Epidermal melanocyte (primary cell): ENCODE data around the gene ZNF407.

ENCODE experiments used
- DNase-seq: peaks from one replicate; pipeline ENCODE4 v3.0.0; 2011; ENCODE audit warnings: low spot score; ENCODE audit not compliant: insufficient read length

Gene ZNF407

DNA sequence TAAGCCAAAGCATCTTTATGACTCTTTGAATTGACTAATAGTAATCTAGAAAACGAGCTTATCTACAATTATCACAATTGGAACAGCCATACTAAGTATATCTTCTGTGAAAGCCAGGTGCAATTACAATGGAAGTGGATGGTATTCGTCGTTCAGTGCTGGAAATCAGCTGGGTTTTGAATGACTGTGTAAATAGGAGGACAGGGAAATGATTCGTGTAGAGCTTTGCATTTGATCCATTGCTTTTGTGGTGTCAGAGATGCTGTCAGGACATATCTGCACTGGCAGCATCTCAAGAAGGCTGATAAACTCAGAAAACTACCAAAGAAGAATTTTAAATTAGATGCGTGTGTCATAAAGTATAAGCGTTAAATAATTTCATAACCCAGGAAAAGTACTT lies 187.1 kb downstream of the ZNF407 start:
- no peak for DNase-seq

DNA sequence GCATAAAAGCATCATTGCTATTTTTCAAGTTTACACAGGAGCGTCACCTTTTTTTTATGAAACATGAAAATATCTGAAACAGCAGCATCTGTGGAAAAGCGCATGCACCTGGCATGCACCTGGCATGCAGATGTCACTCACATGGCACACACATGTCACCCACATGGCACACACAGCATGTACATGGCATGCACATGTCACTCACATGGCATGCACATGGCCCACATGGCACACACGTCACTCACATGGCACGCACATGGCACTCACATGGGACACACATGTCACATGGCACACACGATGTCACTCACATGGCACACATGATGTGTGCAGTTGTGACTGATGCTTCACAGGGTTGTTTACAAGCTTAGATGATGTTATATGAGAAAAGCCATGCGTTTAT lies 188.0 kb downstream of the ZNF407 start:
- no peak for DNase-seq

DNA sequence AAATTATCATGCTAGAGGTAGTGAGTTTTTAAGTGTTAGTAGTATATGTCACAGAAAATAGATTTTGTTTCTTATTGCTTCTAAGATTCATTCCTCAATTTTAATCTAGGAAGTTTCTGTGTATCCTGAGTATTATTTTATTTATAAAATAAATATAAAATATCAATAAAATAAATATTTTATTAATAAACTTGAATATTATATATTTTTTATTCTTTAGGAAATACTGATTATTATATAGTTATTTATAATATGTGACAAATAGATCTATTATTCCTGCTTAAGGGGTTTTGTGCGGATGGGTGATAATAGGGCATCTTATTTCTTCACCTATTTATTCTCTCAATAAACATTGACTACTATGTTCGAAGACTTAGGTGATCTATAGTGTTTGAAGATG lies 191.0 kb downstream of the ZNF407 start:
- no peak for DNase-seq

DNA sequence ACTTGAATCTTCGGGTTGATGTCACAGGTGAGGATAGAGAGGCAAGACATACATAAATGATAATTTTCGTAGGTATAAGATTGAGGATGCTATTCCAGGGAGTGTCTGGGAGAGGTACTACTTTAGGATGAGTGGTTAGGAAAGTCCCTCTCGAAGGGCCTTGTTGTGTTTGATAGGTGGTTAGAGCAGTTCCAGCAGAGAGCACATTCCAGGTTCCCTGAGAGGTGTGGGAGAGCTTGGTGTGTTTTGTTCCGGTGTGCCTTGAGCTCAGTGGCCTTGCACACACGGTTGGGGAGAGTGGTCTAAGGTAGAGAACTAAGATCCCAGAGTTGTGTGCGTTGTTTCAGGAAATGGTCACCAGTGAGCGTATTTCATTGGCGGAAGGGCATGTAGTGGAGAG lies 191.4 kb downstream of the ZNF407 start:
- no peak for DNase-seq

DNA sequence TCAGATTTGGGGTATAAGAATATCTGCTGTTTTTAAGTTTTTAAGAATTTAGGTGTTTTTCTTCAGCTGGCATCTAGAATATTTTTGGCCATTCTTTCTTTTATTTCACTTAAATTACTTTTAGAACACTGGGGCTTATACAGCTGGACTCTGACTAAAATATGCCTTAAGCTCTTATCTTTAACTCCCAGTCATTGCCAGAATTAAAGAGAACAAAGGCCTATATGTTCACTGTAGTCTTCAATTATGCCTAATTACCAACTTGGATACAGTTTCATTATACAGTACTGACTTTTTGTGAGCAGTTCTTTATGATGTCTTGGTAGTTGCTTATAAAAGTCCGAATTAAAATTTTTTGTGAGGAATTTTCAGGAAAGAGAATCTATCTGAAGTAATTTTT lies 192.8 kb downstream of the ZNF407 start:
- no peak for DNase-seq

DNA sequence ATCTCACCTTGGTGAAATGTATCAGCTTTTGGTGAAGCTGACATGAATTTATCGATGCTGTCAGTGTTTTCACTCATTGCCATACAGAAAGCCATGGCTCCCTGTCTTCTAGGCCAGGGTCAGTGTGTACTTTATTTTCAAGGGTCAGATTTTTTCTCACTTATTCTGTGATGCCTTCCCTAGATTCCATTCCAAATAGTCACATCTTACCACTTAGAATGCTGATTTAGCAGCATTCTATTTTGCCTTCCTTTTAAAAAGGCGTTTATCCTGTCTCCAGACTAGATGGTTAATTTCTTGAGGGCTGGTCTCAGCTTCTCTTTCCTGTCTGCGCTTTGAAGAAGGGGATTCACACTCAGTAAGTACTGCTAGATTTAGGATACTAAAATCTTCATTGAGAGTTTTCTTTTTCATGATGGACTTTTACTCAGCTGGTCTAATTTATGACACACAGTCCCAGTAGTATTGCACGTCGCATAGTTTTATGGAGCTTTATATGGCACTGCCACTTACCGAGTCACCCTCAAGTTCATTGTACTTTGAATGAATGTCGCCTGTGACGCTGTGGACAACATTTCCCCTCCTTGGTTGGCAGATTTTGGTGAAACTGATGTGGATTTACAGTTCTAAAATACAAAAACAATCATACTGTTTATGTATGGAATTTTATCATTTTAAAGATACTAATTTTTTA lies 194.0 kb downstream of the ZNF407 start:
- DNase-seq = no peak

DNA sequence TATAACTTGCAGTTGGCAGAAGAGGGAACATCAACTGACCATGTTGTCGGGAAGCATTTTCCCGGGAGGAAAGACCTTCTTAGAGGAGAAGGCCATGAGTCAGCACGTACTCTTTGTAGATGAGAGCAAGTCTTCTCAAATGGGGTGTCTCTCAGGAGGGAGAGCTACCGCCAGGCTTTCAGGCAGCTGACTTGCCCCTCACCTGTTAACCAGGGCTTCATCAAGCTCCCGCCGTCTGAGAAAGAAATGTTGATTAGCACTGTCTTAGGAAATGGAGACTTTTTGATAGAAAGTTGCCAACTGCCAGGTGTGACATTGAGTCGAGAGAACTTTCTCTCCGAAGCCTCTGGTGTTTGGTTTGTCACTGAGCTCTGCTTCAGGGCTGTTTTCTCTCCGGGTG lies 196.1 kb downstream of the ZNF407 start:
- DNase-seq = no peak

DNA sequence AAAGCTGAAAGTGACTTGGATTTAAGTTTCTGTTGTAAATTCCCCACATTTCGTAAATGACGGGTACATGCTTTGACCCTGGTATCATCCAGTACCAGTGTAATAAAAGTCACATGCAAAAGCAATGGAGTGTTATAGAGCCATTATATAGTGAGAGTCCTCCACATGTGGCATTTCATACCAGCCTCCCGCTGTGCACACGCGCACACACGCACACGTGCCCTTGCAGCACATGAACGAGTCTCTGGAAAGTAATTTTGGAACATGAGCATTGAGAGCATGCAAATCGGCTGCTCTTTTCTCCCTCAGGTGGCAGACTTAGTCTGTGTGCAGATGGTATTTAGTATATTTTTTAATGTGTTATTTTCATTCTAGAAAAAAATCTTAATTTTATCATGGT lies 198.1 kb downstream of the ZNF407 start:
- no peak for DNase-seq

DNA sequence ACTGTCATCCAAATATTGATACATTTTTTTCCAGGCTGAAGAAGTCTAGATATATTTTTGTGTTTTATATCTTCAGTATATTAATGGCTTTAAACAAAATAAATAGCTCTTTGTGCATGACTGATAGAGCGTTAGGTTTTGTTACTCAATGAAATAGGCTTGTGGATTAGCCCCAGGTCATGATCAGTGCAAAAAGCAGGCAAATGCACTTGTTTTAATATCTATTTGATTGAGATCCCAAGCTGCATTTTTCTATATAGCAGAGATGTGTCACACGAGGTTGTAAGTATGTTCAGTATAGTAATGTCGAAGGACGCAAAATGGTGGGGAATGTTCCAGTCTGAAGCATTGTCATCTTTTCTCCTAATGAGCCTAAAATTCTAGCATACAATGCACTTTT lies 198.5 kb downstream of the ZNF407 start:
- no peak for DNase-seq

DNA sequence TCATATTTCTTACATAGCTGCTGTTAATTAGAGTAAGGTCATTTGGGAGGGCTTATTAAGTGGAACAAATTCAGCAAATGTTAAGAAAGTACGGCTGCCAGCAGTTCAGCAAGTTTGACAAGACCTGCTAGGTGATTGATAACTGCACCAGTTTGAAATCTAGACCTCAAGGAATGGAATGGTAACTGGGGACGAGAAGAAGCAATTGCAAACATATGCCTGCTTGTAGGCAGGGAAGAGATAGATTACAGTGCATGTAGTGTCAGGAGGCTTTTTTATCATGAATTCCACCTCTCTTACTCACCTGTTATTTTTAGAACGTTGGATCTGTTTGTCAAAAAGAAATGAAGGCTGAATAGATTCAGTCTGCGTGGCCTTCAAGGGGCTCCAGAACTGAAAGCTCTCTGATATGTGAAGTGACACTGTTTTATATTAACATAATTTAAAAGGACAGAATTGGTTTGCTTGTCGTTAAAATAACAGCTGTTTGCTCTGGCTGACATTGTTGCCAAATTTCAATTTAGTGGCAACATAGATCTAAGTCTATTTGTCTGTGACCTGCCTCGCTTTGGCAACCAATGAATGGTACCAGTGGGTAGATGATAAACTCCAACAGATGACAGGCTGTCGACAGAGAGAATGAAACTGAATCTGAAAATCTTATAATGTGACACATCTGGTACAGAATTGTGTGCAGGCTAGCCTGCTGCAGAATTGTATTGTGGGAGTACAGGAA lies 199.3 kb downstream of the ZNF407 start:
- no peak for DNase-seq

DNA sequence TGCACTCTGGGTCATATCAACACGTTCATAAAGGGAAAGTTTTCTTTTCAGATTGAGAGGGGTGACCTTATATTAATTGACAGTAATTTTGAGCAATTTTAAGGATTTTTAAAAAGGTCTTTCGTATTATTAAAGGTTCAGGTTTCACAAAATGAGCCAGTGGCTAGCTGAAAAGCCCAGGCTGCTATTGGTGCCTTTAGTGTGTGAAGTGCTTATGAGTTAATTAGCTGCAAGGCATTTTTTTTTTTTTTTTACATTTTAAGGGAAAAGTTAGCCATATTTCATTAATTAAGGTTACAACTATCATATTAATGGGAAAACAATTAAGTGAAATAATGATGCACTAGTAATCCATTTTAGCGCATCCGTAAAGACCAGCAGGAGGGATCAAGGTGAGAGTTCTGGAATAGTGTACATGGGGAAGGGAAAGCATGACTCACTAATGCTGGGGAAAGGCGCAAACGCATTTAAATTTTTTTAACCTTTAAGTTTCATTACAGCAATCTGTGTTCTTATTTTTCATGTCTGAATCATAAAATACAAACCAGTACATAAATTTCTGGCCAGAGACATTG lies 200.0 kb downstream of the ZNF407 start:
- DNase-seq = no peak

DNA sequence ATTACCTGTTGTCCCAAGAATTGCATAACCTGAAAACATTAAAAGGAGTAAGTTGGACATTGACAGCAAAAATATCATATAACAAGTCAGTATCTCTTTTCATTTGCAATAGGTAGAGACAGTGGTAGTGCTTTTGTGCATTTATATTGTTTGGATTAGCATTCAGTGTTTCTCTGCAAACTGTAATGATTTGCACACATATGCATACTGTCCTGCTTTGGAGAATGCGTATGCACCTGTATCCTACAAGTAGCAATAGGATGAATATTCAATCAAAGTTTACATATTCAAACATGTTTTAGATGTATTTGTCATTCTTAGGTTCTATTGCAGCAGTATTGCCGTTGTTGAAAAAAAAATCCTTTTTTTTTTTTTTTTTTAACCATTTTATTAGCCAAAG lies 201.9 kb downstream of the ZNF407 start:
- no peak for DNase-seq

DNA sequence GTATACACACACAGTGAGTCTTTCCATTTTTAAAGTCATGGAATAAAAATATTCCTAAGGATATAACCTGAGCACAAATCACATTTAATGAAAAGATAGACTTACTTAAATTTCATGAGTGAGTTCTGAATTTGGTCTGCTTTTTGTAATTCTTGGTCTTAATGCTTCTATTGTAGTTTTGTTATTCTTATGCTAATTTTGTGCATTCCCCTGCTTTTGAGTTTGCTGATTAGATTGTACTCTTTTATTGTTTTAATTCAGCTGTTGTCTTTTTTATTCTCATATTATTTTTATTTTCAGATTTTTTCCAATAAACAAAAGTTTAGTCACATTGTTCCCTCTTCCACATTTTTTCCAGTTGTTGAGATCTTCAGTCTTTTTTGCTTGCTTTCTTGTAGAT lies 202.4 kb downstream of the ZNF407 start:
- no peak for DNase-seq

DNA sequence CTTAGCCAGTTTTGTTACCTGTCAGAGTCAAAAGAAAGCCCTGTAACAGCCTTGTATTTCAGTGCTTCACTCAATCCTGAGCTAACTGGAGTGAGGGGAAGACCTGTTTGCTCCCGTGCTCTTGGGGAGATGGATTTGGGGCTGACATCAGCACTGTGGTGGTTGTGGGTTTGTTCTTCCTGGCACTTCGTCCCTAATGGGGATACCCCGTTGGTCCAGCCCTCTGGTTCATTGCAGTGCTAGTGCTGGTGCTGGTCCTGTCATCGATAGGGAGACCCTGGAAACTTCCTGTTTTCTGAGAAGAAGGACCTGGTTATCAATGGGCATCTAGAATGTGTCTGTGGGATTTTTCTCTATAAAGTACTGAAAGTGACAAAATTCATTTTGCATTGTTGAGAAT lies 205.4 kb downstream of the ZNF407 start:
- DNase-seq = no peak

DNA sequence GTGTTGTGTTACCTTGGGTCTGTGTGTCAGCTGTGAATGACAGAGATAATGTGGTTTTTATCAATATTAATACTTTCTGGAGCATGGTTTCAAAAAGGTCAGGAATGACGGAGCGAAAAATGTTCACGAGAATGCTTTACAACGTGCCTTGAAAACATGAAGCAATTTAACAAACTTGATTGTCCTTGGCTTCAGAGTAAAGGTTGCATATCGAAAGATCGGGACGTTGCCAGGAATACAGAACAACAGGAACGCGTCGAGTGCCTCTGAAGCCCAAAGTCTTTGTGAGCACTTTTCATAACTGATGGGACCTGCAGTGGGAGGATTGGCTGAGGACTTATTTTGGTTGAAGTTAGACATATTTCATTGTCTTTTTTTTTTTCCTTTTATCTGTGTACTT lies 206.1 kb downstream of the ZNF407 start:
- DNase-seq = no peak

DNA sequence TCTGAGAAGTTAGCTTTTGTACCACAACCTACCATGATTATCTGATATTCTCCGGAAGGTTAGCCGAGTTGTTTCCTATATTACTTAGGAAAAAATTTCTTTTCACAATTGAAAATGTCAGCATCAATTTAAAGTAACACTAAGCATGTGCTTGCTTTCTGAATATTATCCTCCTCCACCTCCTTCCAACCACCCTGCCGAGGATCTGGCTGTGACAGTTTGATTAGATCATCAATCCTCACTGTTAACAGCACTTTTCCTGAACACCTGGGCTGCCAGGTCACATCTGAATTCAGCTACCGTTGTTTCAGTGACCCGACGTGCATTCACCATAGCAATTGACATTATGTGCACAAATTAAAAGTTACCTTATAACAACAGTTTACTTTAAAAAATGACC lies 207.0 kb downstream of the ZNF407 start:
- no peak for DNase-seq

DNA sequence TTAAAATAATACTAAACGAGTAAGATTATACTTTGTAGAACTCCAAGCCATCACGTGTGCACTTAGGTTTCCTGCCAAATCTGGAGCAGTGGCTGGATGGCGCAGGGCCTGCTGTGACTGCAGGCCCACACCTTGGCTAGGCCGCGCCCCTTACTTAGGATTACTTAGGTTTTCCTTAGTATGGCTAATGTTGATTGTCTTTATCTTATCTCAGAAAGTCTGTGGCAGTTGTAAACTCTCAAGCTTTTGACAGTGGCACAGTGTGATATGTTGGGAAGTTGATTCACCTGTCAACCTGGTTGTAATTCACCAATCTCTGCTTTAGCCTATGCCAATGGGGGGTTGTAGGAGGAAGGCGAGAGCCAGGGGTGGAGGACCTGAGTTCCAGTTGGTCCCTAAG lies 208.4 kb downstream of the ZNF407 start:
- DNase-seq = no peak

DNA sequence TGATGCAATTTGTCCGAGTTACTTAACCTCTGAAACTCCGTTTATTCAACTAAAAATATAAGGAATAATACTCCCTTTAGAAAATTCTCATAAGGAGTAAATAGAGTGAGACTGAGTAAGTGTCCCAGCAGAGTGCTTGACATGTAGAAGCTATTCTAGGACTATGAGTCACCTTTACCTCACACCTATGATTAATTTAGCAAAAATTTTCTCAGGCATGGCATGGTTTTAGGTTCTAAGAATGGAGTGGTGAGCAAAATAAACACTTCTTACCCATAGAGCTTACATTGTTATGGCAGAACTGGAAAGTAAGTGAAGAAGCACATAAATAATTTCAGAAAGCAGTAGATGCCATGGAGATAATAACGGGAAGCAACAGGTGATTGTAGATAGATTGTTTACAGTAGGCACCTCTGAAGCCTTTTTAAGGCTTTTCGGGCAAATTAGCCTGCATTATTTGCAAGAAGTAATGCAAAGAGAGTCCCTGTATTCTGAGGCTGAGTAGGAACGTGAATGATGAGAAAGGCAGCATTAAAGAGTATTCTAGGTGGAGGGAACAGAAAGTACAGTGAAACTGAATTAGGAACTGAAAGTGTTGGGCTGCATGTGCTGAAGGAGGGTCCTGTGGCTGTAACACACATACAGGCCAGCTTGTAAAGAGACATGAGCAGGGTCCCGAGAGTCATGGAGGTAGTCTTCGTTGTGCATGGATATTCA lies 209.2 kb downstream of the ZNF407 start:
- no peak for DNase-seq

DNA sequence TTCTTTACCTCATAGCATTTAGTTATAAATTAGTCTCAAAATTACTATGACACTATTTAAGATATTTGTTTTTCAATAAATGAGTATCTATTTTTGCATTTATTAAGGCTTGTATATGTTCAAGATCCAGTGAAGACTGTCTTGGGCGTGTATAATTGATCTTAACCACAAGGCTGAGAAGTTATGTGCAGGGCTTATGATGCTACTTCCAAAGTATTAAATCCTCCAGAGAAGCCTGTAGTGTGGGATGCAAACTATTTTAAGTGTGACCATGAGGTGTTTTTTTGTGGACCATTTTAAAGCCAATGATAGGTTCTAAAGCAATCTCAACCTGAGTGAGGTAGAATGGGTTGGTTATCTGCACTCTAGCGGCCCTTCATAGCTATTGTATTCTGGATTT lies 219.9 kb downstream of the ZNF407 start:
- DNase-seq = no peak

DNA sequence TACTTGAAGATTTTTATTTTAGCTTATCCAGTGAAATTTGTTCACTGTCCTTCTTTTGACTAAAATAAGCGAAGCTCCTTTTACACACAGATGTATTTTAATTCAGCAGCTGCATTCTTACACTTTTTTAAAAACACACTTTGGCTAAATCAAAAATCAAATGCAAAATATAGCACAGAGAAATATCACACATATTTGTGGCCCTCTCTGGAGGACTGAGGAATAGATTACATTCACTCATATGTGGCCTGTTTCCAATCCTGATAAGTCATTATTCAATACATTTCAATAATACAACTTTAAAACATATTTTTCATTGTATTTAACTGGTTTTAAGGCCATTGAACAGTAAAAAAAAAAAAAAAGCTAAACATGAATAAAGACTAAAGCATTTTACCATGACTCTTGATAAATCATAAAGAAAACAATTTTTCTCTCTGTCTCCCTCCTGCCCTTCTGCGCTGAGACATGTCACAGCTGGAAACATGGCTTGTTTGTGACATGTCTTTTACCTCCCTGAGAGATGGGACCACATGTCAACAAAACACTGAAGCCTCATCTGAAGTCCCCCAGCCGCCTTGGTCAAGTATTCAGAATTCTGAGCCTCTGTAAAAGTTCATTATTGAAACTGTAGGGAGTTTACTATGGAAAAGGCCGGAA lies 221.0 kb downstream of the ZNF407 start:
- DNase-seq = no peak

DNA sequence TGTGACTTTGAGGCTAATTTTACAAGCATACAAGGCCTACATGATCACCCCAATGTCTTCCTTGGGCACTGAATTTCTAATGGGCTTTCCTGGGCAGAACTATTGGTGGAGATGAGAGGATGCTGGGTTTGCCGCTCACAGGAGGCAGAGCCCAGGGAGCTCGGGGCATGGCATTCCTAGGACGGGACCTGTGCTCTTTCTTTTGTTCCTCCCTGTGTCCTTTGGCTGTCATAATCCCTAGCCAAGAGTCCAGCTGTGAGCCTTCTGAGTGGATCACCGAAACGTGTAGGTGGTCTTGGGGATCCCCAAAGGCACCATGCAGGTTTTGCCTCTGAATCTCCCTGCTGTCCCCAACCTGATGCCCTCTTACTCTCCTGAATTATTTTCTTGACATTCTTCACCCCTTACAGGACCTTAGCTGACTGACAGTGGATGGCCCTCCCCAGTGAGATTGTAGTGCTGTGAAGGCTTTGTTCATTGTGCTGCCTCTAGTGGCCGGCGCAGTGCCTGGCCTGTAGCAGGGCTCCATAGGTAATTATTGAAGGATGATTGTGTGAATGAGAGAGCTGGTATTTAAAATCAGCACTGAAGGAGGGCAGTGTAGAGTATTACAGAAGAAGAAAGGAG lies 221.9 kb downstream of the ZNF407 start:
- no peak for DNase-seq
